ENCODE measurements around the gene RARG.

Gene RARG

GRCh38 chr12:53244337-53244736 is 12.3 kb upstream of the RARG start:
- no peak for DNase-seq

GRCh38 chr12:53241623-53242412 is 9.8 kb upstream of the RARG start:
- no peak for DNase-seq

GRCh38 chr12:53239643-53240258 is 7.7 kb upstream of the RARG start:
- DNase-seq, result no peak

GRCh38 chr12:53236443-53237111 is 4.6 kb upstream of the RARG start:
- DNase-seq, result peak; percentile 73

- no peak for DNase-seq
These were observed 3.9 kb upstream of the RARG start for GRCh38 chr12:53235742-53236442.

GRCh38 chr12:53235164-53235563 is 3.2 kb upstream of the RARG start:
- no peak for DNase-seq

GRCh38 chr12:53234271-53234914 is 2.4 kb upstream of the RARG start:
- no peak for DNase-seq

GRCh38 chr12:53233671-53234121 is 1.7 kb upstream of the RARG start:
- no peak for DNase-seq

- DNase-seq, result peak; percentile 57
These were observed 845 bp upstream of the RARG start for GRCh38 chr12:53232646-53233461.

GRCh38 chr12:53231671-53231920 is 413 bp downstream of the RARG start:
- DNase-seq, result no peak

GRCh38 chr12:53230108-53230845 is 1.7 kb downstream of the RARG start:
- DNase-seq, result no peak

- no peak for DNase-seq
These were observed 2.6 kb downstream of the RARG start for GRCh38 chr12:53229454-53229853.

- no peak for DNase-seq
These were observed 4.2 kb downstream of the RARG start for GRCh38 chr12:53227836-53228235.

GRCh38 chr12:53227341-53227740 is 4.7 kb downstream of the RARG start:
- DNase-seq, result no peak

GRCh38 chr12:53226815-53227214 is 5.2 kb downstream of the RARG start:
- no peak for DNase-seq

GRCh38 chr12:53225635-53226424 is 6.2 kb downstream of the RARG start:
- no peak for DNase-seq

- DNase-seq, result no peak
These were observed 6.9 kb downstream of the RARG start for GRCh38 chr12:53224897-53225634.

GRCh38 chr12:53224061-53224896 is 7.7 kb downstream of the RARG start:
- DNase-seq, result no peak

All from CD4-positive, alpha-beta T cell treated with Interleukin-4 for 4 hours (primary cell).